Transverse colon (tissue), 4 donors: ENCODE measurements around the gene CPAMD8. TPM values are rescaled to one million over a fixed set of nuclear protein-coding genes. Genes with fewer than 3 reads are reported as not detected.

Experiments
- DNase-seq: peaks from one replicate; pipeline ENCODE4 v3.0.0-alpha.2; 2019
- H3K27ac ChIP-seq, 4 donors: fragments of 200-600 bp; sonication (generic); 2 replicates each; pipeline ENCODE4 v1.5.1; 2016 to 2018; ENCODE audit warnings: inconsistent platforms in 4 of 4
- H3K27me3 ChIP-seq: fragments of 200-600 bp; sonication (generic); 2 replicates; pipeline ENCODE4 v1.5.1; 2017; ENCODE audit warnings: inconsistent platforms
- H3K36me3 ChIP-seq, 4 donors: fragments of 200-600 bp; sonication (generic); 2 replicates each; pipeline ENCODE4 v1.5.1; 2017 to 2019; ENCODE audit warnings: inconsistent platforms in 4 of 4
- H3K4me1 ChIP-seq, 4 donors: fragments of 200-600 bp; sonication (generic); 2 replicates each; pipeline ENCODE4 v1.5.1; 2017 to 2020; ENCODE audit warnings: inconsistent platforms in 4 of 4
- H3K4me3 ChIP-seq, 4 donors: fragments of 200-600 bp; sonication (generic); 1 replicate in 1 of 4; 2 replicates in 3 of 4; pipeline versions ENCODE4 v1.5.1 to v1.6.1; 2017 to 2019; ENCODE audit warnings: inconsistent platforms in 4 of 4
- H3K9me3 ChIP-seq, 2 donors: fragments of 200-600 bp; sonication (generic); 2 replicates each; pipeline ENCODE4 v1.5.1; 2017 to 2019; ENCODE audit warnings: inconsistent platforms in 2 of 2
- CTCF ChIP-seq, 5 experiments: fragments of 200-600 bp in 3 of 5; fragments of 450-650 bp in 2 of 5; sonication (generic) in 3 of 5; IDR thresholded peaks; 1 replicate in 2 of 5; 2 replicates in 3 of 5; pipeline ENCODE4 v1.5.1; 2016 to 2017; ENCODE audit warnings: antibody characterized with exemption in 5 of 5, inconsistent platforms in 3 of 5, mild to moderate bottlenecking in 2 of 5, moderate library complexity in 1 of 5
- EP300 ChIP-seq: sonication (generic); formaldehyde crosslinking; IDR thresholded peaks from one replicate; pipeline ENCODE4 v1.6.1; 2017; ENCODE audit warnings: antibody characterized with exemption, low read depth
- POLR2A ChIP-seq: fragments of 450-650 bp; IDR thresholded peaks from one replicate; pipeline ENCODE4 v1.6.1; 2016; ENCODE audit warnings: antibody characterized with exemption, mild to moderate bottlenecking, moderate library complexity
- POLR2AphosphoS5 ChIP-seq, 3 donors: sonication (generic); formaldehyde crosslinking; IDR thresholded peaks; one replicate each; pipeline ENCODE4 v1.6.1; 2016; ENCODE audit warnings: antibody characterized with exemption in 3 of 3
- WGBS, 2 donors: methylation state at CpG; one replicate each; pipeline ENCODE4 v1.1.5; 2018; ENCODE audit warnings: low coverage in 1 of 2; 5-methylcytosine and 5-hydroxymethylcytosine counted together
- in situ Hi-C, 4 donors: fragments of 200-750 bp; cut with MboI; loops; one replicate each; pipeline versions ENCODE4 v1.15.0 to v1.15.1; 2017; ENCODE audit warnings: low sequenced_read_pairs in 3 of 4, low pct_ligation_motif_present in 1 of 4, low pct_unique_long_range_greater_than_20kb in 1 of 4
- intact Hi-C: fragments of 100-400 bp; cut with DNase I; formaldehyde crosslinking; loops from one replicate; pipeline ENCODE4 v1.15.1; 2023; ENCODE audit warnings: low total_unique reads
- total RNA-seq, 4 donors: library from RNA; depleted of rRNA; stranded (reverse); fragments of >200 nt; gene quantifications; one replicate each; pipeline ENCODE4 v1.1.0, GENCODE V29; 2016

CPAMD8 gene
- total RNA-seq, 4 donors from 2014 or later: 1.4 to 20.9 (median 7.7) TPM

GRCh38 chr19:17036640-17037039 is 10.0 kb upstream of the CPAMD8 start:
- peaks cover 0 to 2% (median under 1%) of the 10 kb centered on the region in 4 donors for H3K4me1 ChIP-seq
- 86% methylated on average over 3 of the region's 4 CpGs; no CpG with 5 or more reads in 1 of the 2 donors for WGBS, 2 donors
- TF ChIP-seq CTCF (IDR thresholded peaks at IDR 0.05) (no peak), POLR2A (no peak), EP300 (no peak), POLR2AphosphoS5 (IDR thresholded peaks at IDR 0.05) (no peak)
- H3K9me3 ChIP-seq: no peaks in the 10 kb centered on the region
- intact Hi-C loops: no loop called here
- DNase-seq: no peak
- H3K36me3 ChIP-seq: no peaks in the 10 kb centered on the region
- in situ Hi-C loops: loop anchor here in 1 of 4 donors (25.0 kb wide), 1 partner anchor 274 kb away; no protein-coding TSS in a partner anchor
- no peaks in the 10 kb centered on the region for H3K27me3 ChIP-seq
- H3K27ac ChIP-seq: no peak overlapping the region
- no peak overlapping the region for H3K4me3 ChIP-seq

GRCh38 chr19:17035842-17036424 is 9.3 kb upstream of the CPAMD8 start:
- 82 to 85% methylated on average over 4 to 15 of the region's 15 CpGs for WGBS, 2 donors
- intact Hi-C loops: no loop called here
- Histone ChIP-seq H3K36me3 (no peaks in the 10 kb centered on the region), H3K9me3 (no peaks in the 10 kb centered on the region), H3K27ac (no peak overlapping the region), H3K4me3 (no peak overlapping the region), H3K27me3 (no peaks in the 10 kb centered on the region), H3K4me1 (no peaks in the 10 kb centered on the region)
- TF ChIP-seq POLR2AphosphoS5 (IDR thresholded peaks at IDR 0.05) (no peak), POLR2A (no peak), CTCF (IDR thresholded peaks at IDR 0.05) (no peak), EP300 (no peak)
- peak; percentile 26 for DNase-seq
- in situ Hi-C loops: loop anchor here in 1 of 4 donors (25.0 kb wide), 1 partner anchor 274 kb away; no protein-coding TSS in a partner anchor

- Histone ChIP-seq H3K4me3 (no peak overlapping the region), H3K27me3 (peaks cover 29% of the 10 kb centered on the region), H3K36me3 (no peaks in the 10 kb centered on the region), H3K27ac (no peak overlapping the region), H3K9me3 (no peaks in the 10 kb centered on the region), H3K4me1 (peaks cover 0 to 5% (median 0%) of the 10 kb centered on the region in 4 donors)
- TF ChIP-seq EP300 (no peak), POLR2A (no peak), POLR2AphosphoS5 (IDR thresholded peaks at IDR 0.05) (no peak)
- DNase-seq: no peak
- intact Hi-C loops (no loop called here), in situ Hi-C loops (loop anchor here in 1 of 4 donors (25.0 kb wide), 1 partner anchor 269 kb away; no protein-coding TSS in a partner anchor)
- WGBS, 2 donors: 89 to 93% methylated on average over 4 to 6 of the region's 6 CpGs
These were observed 5.1 kb upstream of the CPAMD8 start for GRCh38 chr19:17031741-17032140.

- no peak overlapping the region for H3K27ac ChIP-seq
- 37 to 56% methylated on average over 5 to 7 of the region's 7 CpGs for WGBS, 2 donors
- H3K9me3 ChIP-seq: peaks cover 0 to 4% of the 10 kb centered on the region in 2 donors
- no peak for DNase-seq
- H3K27me3 ChIP-seq: peaks cover 67% of the 10 kb centered on the region
- H3K4me3 ChIP-seq: no peak overlapping the region
- intact Hi-C loops (loop anchor here (5.0 kb wide), 1 partner anchor 1870 kb away; no protein-coding TSS in a partner anchor), in situ Hi-C loops (loop anchor here in 1 of 4 donors (25.0 kb wide), 1 partner anchor 265 kb away; no protein-coding TSS in a partner anchor)
- TF ChIP-seq POLR2A (no peak), EP300 (no peak), CTCF (IDR thresholded peaks at IDR 0.05) (no peak), POLR2AphosphoS5 (IDR thresholded peaks at IDR 0.05) (no peak)
- H3K4me1 ChIP-seq: peaks cover 0 to 14% (median 8%) of the 10 kb centered on the region in 4 donors
- H3K36me3 ChIP-seq: no peaks in the 10 kb centered on the region
These were observed 945 bp upstream of the CPAMD8 start for GRCh38 chr19:17027535-17027975.
